H9 (cell line): ENCODE data around the gene CD248. TPM values are rescaled to one million over a fixed set of nuclear protein-coding genes. Genes with fewer than 3 reads are reported as not detected.

ENCODE experiments used
- DNase-seq: peaks from one replicate; pipeline ENCODE4 v3.0.0-alpha.2; 2017
- H2AFZ ChIP-seq: one replicate; pipeline ENCODE4 v1.6.1; 2013; ENCODE audit warnings: mild to moderate bottlenecking, low read length, control low read depth, moderate library complexity
- H2AK5ac ChIP-seq: 2 replicates; pipeline ENCODE4 v1.6.1; 2013; ENCODE audit warnings: low read length, control low read depth, mixed read lengths; ENCODE audit not compliant: insufficient read length
- H2BK120ac ChIP-seq: one replicate; pipeline ENCODE4 v1.6.1; 2013; ENCODE audit warnings: low read depth, mild to moderate bottlenecking, low read length, control low read depth, inconsistent platforms; ENCODE audit not compliant: poor library complexity, severe bottlenecking
- H2BK12ac ChIP-seq: 2 replicates; pipeline ENCODE4 v1.6.1; 2013; ENCODE audit warnings: low read length, control low read depth, mixed read lengths, low read depth; ENCODE audit not compliant: insufficient read length
- H2BK15ac ChIP-seq: 2 replicates; pipeline ENCODE4 v1.6.1; 2013; ENCODE audit warnings: low read depth, low read length, control low read depth
- H2BK20ac ChIP-seq: one replicate; pipeline ENCODE4 v1.6.1; 2013; ENCODE audit warnings: low read depth, mild to moderate bottlenecking, low read length, control low read depth, inconsistent platforms; ENCODE audit not compliant: poor library complexity, severe bottlenecking
- H2BK5ac ChIP-seq: 2 replicates; pipeline ENCODE4 v1.6.1; 2013; ENCODE audit warnings: low read length, control low read depth, mixed read lengths; ENCODE audit not compliant: insufficient read length
- H3K14ac ChIP-seq: 2 replicates; pipeline ENCODE4 v1.6.1; 2013; ENCODE audit warnings: low read length, control low read depth; ENCODE audit not compliant: insufficient read depth
- H3K18ac ChIP-seq: 2 replicates; pipeline ENCODE4 v1.6.1; 2013; ENCODE audit warnings: low read depth, mild to moderate bottlenecking, mixed read lengths, low read length, control low read depth; ENCODE audit not compliant: insufficient read length
- H3K23ac ChIP-seq: 2 replicates; pipeline ENCODE4 v1.6.1; 2013; ENCODE audit warnings: low read length, control low read depth, mixed read lengths, low read depth; ENCODE audit not compliant: insufficient read length
- H3K23me2 ChIP-seq: 2 replicates; pipeline ENCODE4 v1.6.1; 2013; ENCODE audit warnings: low read depth, mild to moderate bottlenecking, mixed read lengths, low read length, control low read depth; ENCODE audit not compliant: insufficient read length, poor library complexity, severe bottlenecking
- H3K27ac ChIP-seq: 2 replicates; pipeline ENCODE4 v1.5.1; 2013; ENCODE audit warnings: low read length, control low read depth, mixed read lengths, low read depth; ENCODE audit not compliant: insufficient read length
- H3K27me3 ChIP-seq: 2 replicates; pipeline ENCODE4 v1.6.1; 2013; ENCODE audit warnings: low read length, control low read depth, inconsistent platforms; ENCODE audit not compliant: insufficient read depth
- H3K4ac ChIP-seq: 2 replicates; pipeline ENCODE4 v1.6.1; 2013; ENCODE audit warnings: low read depth, mild to moderate bottlenecking, control low read depth, inconsistent platforms, low read length, moderate library complexity
- H3K4me1 ChIP-seq: 2 replicates; pipeline ENCODE4 v1.6.1; 2013; ENCODE audit warnings: low read length, control low read depth, inconsistent platforms; ENCODE audit not compliant: insufficient read depth
- H3K4me2 ChIP-seq: 2 replicates; pipeline ENCODE4 v1.6.1; 2013; ENCODE audit warnings: low read length, control low read depth, mixed read lengths; ENCODE audit not compliant: insufficient read length, insufficient read depth
- H3K56ac ChIP-seq: 2 replicates; pipeline ENCODE4 v1.6.1; 2013; ENCODE audit warnings: low read depth, mild to moderate bottlenecking, mixed read lengths, low read length, control low read depth; ENCODE audit not compliant: insufficient read length
- H3K79me1 ChIP-seq: 2 replicates; pipeline ENCODE4 v1.6.1; 2013; ENCODE audit warnings: low read depth, mild to moderate bottlenecking, moderate library complexity, low read length, control low read depth, inconsistent platforms; ENCODE audit not compliant: insufficient read depth, poor library complexity, severe bottlenecking
- H3K79me2 ChIP-seq: 2 replicates; pipeline ENCODE4 v1.6.1; 2013; ENCODE audit warnings: low read length, control low read depth, inconsistent platforms; ENCODE audit not compliant: insufficient read depth
- H3K9ac ChIP-seq: 2 replicates; pipeline ENCODE4 v1.6.1; 2013; ENCODE audit warnings: low read length, control low read depth, mixed read lengths; ENCODE audit not compliant: insufficient read length; ENCODE audit errors: extremely low read depth
- H3K9me3 ChIP-seq: one replicate; pipeline ENCODE4 v1.6.1; 2013; ENCODE audit warnings: low read depth, low read length, inconsistent platforms; ENCODE audit not compliant: control insufficient read depth
- H3T11ph ChIP-seq: one replicate; pipeline ENCODE4 v1.6.1; 2013; ENCODE audit warnings: mild to moderate bottlenecking, low read length, control low read depth, inconsistent platforms
- H4K20me1 ChIP-seq: one replicate; pipeline ENCODE4 v1.6.1; 2013; ENCODE audit not compliant: control insufficient read depth, insufficient read length, insufficient read depth
- H4K5ac ChIP-seq: 2 replicates; pipeline ENCODE4 v1.6.1; 2013; ENCODE audit warnings: low read depth, mild to moderate bottlenecking, mixed read lengths, low read length, control low read depth; ENCODE audit not compliant: insufficient read length
- H4K8ac ChIP-seq: replicated peaks from 2 replicates; pipeline ENCODE4 v1.6.1; 2013; ENCODE audit warnings: low read length, control low read depth, mixed read lengths, low read depth; ENCODE audit not compliant: insufficient read length
- H4K91ac ChIP-seq: 2 replicates; pipeline ENCODE4 v1.6.1; 2013; ENCODE audit warnings: low read depth, mild to moderate bottlenecking, moderate library complexity, mixed read lengths, low read length, control low read depth; ENCODE audit not compliant: insufficient read length
- H3K27ac Mint-ChIP-seq, 3 experiments: 2 replicates in 2 of 3; 3 replicates in 1 of 3; pipeline ENCODE4 v1.8.0; 2020 to 2021; ENCODE audit warnings: mixed read lengths in 3 of 3, mild to moderate bottlenecking in 1 of 3, moderate library complexity in 1 of 3
- H3K27me3 Mint-ChIP-seq: 2 replicates; pipeline ENCODE4 v1.8.0; 2021; ENCODE audit warnings: low read depth, mild to moderate bottlenecking, moderate library complexity, mixed read lengths
- H3K36me3 Mint-ChIP-seq, 3 experiments: 2 replicates in 2 of 3; 3 replicates in 1 of 3; pipeline ENCODE4 v1.8.0; 2020 to 2021; ENCODE audit warnings: low read depth in 3 of 3, mixed read lengths in 3 of 3; ENCODE audit not compliant: insufficient read depth in 1 of 3
- H3K4me1 Mint-ChIP-seq, 2 experiments: 2 replicates each; pipeline ENCODE4 v1.8.0; 2020; ENCODE audit warnings: mixed read lengths in 2 of 2
- H3K4me3 Mint-ChIP-seq, 2 experiments: 2 replicates in 1 of 2; 3 replicates in 1 of 2; pipeline ENCODE4 v1.8.0; 2020 to 2021; ENCODE audit warnings: mild to moderate bottlenecking in 2 of 2, mixed read lengths in 2 of 2, moderate library complexity in 1 of 2
- H3K9me3 Mint-ChIP-seq, 2 experiments: 2 replicates in 1 of 2; 3 replicates in 1 of 2; pipeline ENCODE4 v1.8.0; 2020; ENCODE audit warnings: mild to moderate bottlenecking in 2 of 2, mixed read lengths in 2 of 2, moderate library complexity in 1 of 2
- WGBS: extraction: QIAGEN DNeasy Blood & Tissue Kit; methylation state at CpG from one replicate; pipeline ENCODE4 v1.1.7; 2013; ENCODE audit warnings: missing lambda C conversion rate, low lambda C conversion rate, mixed read lengths; ENCODE audit not compliant: insufficient read length; ENCODE audit errors: extremely low coverage; 5-methylcytosine and 5-hydroxymethylcytosine counted together
- total RNA-seq: library from RNA; stranded (reverse); gene quantifications from 2 replicates; pipeline ENCODE4 v1.2.1, GENCODE V29; 2021
- TF ChIP-seq, protein P1 (sequence below): fragments of 200-600 bp; sonication (generic); conservative IDR thresholded peaks from 3 replicates; pipeline ENCODE4 v1.8.0; 2021; ENCODE audit warnings: antibody characterized with exemption, mild to moderate bottlenecking

Gene CD248
- total RNA-seq, 1 experiment from 2014 or later = 1.5 TPM

DNA sequence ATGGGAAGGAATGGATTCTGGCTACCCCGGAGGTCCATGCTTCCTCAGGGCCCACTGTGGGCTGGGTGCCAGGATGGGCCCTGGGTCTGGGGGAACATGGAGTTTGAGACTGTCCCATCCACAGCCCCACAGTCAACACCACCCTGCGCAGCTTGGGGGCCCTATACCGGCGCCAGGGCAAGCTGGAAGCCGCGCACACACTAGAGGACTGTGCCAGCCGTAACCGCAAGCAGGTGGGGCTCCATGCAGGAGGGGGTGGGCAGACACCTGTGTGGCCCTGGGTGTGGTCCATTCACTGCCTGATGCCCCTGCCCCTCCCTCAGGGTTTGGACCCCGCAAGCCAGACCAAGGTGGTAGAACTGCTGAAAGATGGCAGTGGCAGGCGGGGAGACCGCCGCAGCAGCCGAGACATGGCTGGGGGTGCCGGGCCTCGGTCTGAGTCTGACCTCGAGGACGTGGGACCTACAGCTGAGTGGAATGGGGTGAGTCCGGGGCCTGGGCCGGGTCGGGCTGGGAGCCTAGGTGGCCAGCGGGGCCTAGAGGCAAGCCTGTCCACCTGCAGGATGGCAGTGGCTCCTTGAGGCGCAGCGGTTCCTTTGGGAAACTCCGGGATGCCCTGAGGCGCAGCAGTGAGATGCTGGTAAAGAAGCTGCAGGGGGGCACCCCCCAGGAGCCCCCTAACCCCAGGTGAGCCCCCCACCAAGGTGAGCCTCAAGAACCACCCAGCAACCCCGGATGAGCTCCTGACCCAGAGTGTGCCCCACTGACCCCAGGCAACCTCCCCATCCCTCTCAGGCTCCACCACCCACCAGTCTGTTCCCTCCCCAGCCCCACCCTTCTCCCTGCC, 51.1 kb downstream of the CD248 start:
- H3K79me1 ChIP-seq = no peaks in the 10 kb centered on the region
- H2BK12ac ChIP-seq = no peak overlapping the region
- no peak overlapping the region for H3K27ac ChIP-seq
- Mint-ChIP-seq H3K36me3 (peaks cover 9 to 47% (median 44%) of the 10 kb centered on the region in 3 experiments), H3K27me3 (no peaks in the 10 kb centered on the region; the same call in 1 of the 2 replicates), H3K9me3 (no peaks in the 10 kb centered on the region), H3K4me3 (no peak overlapping the region), H3K27ac (no peak overlapping the region), H3K4me1 (peaks cover 20 to 22% of the 10 kb centered on the region in 2 experiments)
- no peak overlapping the region for H4K8ac ChIP-seq
- no peak overlapping the region for H3K4me2 ChIP-seq
- no peak overlapping the region for H2BK5ac ChIP-seq
- no CpG with 5 or more reads among the region's 26 CpGs for WGBS
- H2BK120ac ChIP-seq = no peak overlapping the region
- TF ChIP-seq, protein P1, sequence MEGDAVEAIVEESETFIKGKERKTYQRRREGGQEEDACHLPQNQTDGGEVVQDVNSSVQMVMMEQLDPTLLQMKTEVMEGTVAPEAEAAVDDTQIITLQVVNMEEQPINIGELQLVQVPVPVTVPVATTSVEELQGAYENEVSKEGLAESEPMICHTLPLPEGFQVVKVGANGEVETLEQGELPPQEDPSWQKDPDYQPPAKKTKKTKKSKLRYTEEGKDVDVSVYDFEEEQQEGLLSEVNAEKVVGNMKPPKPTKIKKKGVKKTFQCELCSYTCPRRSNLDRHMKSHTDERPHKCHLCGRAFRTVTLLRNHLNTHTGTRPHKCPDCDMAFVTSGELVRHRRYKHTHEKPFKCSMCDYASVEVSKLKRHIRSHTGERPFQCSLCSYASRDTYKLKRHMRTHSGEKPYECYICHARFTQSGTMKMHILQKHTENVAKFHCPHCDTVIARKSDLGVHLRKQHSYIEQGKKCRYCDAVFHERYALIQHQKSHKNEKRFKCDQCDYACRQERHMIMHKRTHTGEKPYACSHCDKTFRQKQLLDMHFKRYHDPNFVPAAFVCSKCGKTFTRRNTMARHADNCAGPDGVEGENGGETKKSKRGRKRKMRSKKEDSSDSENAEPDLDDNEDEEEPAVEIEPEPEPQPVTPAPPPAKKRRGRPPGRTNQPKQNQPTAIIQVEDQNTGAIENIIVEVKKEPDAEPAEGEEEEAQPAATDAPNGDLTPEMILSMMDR = no peak
- H2BK20ac ChIP-seq = no peak overlapping the region
- H4K91ac ChIP-seq = no peak overlapping the region
- H4K20me1 ChIP-seq = peaks cover 2% of the 10 kb centered on the region
- no peak overlapping the region for H3K23ac ChIP-seq
- peaks cover 4% of the 10 kb centered on the region; the same call in 1 of the 2 replicates for H3K79me2 ChIP-seq
- H2AFZ ChIP-seq = no peak overlapping the region
- H2AK5ac ChIP-seq = no peak overlapping the region
- H2BK15ac ChIP-seq = no peak overlapping the region
- H3K23me2 ChIP-seq = peaks cover 10% of the 10 kb centered on the region
- H3K27me3 ChIP-seq = no peaks in the 10 kb centered on the region
- H3K9ac ChIP-seq = no peak overlapping the region
- H3T11ph ChIP-seq = no peak overlapping the region
- DNase-seq = no peak
- no peak overlapping the region for H3K4ac ChIP-seq
- no peak overlapping the region for H4K5ac ChIP-seq
- H3K9me3 ChIP-seq = no peaks in the 10 kb centered on the region
- no peak overlapping the region for H3K14ac ChIP-seq
- no peaks in the 10 kb centered on the region for H3K4me1 ChIP-seq
- H3K56ac ChIP-seq = no peak overlapping the region
- H3K18ac ChIP-seq = no peak overlapping the region
